Non-pigmented ciliary epithelial cell (primary cell): ENCODE measurements around the gene ZNF506.
"Not testable (repeated sequence)": the region's sequence is repeated elsewhere in the genome, so short reads cannot be mapped to it uniquely, and the experiment has no call there.

Experiments used
- DNase-seq: peaks from one replicate; pipeline ENCODE4 v3.0.0-alpha.2; 2010; ENCODE audit warnings: low read depth

The ZNF506 gene

GRCh38 chr19:19821366-19821951 lies at the start of gene ZNF506:
Gene ZNF506 (minus strand): TSS chr19:19821750. CDS start chr19:19821603, 147 bp downstream.
- DNase-seq: peak; percentile 90

DNA sequence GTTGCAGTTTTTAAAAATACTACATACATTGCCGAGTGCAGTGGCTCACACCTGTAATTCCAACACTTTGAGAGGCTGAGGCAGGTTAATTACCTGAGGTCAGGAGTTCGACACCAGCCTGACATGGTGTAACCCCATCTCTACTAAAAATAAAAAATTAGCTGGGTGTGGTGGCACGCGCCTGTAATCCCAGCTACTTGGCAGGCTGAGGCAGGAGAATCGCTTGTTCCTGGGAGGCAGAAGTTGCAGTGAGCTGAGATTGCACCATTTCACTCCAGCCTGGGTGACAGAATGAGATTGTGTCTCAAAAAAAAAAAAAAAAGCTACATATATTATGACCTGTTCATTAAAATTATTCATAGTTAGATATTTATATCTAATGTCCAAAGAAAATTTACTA lies 48.5 kb upstream of the ZNF506 start:
- not testable (repeated sequence) for DNase-seq

GRCh38 chr19:19866611-19867248 lies 45.2 kb upstream of the ZNF506 start:
- no peak for DNase-seq

- peak; percentile 70 for DNase-seq
These were observed 44.4 kb upstream of the ZNF506 start, which contains the start of gene ZNF253 for GRCh38 chr19:19865750-19866610. Gene ZNF253 (plus strand): TSS chr19:19865882. CDS start chr19:19865997, 115 bp downstream.

DNA sequence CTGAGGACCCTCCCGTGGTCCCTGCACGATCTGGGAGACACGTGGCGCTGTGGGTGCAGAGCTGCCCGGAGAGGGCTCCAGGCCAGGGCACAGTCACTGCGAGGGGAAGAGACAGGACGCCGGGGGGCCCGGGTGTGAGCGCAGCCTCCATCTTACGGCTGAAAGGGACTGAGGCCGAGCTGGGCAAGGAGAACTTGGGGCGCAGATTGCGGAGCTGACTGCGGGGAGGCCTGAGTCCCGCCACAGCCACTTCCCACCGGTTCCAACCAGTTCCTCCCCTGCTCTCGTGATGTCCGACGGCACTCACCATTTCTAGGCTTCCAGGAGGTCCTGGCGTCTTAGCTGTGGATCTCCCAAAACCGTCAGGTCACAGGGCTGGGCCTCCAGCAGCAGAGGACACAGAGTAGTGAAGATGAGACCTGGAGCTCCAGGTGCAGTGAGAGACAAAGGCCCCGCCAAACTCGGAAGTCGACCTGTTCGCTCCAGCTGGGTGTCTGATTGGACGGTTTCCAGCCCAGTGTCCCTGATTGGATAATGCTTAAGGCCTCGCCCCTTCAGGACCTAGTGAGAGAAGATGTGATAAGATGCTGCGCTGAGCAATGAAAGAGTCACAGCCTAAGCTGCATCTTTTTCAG lies 39.3 kb upstream of the ZNF506 start:
- DNase-seq: no peak

DNA sequence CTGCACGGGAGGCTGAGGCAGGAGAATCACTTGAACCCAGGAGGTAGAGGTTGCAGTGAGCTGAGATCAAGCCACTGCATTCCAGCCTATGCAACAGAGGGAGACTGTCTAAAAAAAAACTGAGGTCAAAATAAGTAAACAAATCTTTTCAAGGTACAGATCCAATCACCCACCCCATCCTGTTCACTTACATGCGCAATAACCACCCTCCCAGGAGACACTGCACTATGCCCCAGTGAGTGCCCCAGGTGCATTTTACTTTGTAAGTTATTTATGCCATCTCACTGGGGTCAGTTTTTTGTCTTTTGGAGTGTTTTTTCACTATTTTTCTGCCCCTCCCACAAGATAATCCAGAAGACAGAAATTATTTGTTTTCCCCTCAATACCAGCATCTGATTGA lies 37.2 kb upstream of the ZNF506 start:
- no peak for DNase-seq

DNA sequence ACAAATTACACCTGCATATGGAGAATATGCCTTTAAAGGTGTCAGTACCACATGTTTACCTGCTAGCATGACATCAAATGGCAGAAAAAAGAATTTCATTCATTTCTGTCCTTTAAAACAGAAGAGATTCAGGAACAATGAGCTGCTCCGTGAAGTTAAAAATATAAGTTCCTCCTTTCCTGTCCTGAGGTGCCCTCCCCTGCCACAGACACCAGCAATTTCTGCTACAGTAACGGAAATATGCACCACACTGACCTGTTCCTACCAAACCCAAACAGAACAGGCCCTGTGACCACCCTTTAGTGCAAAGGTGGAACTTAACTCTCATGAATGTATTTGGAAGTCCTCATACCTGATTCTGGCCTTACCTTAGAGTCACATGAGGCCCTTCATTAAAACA lies 30.2 kb upstream of the ZNF506 start:
- DNase-seq: not testable (repeated sequence)

DNA sequence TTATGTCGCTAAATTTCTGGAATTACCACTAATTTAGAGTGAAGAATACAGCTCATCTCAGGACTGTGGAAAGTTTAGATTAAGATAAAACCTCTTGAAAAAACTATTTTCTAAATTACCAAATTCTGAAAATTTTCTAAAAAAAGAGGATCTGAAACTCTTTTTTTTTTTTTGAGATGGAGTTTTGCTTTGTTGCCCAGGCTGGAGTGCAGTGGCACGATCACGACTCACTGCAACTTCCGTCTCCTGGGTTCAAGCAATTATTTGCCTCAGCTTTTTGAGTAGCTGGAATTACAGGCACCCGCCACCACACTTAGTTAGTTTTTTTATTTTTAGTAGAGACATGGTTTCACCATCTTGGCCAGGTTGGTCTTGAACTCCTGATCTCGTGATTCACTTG lies 27.5 kb upstream of the ZNF506 start:
- DNase-seq: no peak

GRCh38 chr19:19847781-19848180 lies 26.2 kb upstream of the ZNF506 start:
- no peak for DNase-seq

DNA sequence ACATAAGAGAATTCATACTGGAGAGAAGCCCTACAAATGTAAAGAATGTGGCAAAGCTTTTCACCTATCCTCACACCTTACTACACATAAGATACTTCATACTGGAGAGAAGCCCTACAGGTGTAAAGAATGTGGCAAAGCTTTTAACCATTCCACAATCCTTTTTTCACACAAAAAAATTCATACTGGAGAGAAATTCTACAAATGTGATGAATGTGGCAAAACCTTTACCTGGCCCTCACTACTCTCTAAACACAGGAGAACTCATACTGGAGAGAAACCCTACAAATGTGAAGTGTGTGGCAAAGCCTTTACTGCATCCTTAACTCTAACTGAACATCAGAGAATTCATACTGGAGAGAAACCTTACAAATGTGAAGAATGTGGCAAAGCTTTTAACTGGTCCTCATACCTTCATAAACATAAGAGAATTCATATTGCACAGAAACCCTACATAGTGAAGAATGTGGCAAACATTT lies 14.0 kb upstream of the ZNF506 start:
- no peak for DNase-seq

GRCh38 chr19:19826875-19827274 lies 5.3 kb upstream of the ZNF506 start:
- DNase-seq: no peak

DNA sequence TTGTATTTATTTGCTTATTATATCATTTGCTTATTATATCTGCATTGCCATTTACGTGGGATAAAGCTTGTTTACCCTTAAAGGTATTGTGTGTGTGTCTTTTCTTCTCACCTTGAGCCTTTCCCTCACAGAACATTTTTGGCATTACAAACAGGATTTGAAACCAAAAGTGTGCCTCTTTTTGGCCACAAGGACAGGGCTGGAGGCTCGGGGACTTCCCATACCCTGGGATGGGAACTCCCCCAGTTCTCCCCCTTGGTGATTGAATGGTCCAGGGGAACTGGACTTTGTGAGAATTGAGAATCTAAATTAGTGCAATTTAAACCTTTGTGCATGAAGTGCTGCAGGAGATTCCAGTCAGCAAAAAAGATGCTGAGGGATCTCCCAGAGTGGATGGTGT lies 2.4 kb upstream of the ZNF506 start:
- no peak for DNase-seq

GRCh38 chr19:19821976-19822375 lies 426 bp upstream of the ZNF506 start:
- not testable (repeated sequence) for DNase-seq

GRCh38 chr19:19820774-19821320 lies 703 bp downstream of the ZNF506 start:
- no peak for DNase-seq

DNA sequence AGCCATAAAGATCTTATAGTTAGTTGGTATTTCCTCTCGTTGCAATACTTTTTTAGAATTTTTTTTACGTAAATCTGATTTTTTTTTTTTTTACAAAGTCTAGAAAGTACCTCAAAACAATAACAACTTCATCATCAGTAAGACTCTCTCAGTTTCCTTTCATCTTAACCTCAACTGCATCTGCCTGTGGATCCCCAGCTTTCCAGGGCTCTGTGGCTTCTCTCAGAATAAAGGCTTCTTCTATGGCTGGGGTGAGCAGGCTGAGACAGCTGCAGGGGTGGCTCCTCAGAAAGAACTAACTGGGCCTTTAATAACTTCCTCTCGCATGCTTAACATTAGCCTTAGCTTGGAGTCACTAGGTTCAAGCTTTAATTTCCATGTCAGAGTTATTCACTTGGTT lies 4.2 kb downstream of the ZNF506 start:
- no peak for DNase-seq

DNA sequence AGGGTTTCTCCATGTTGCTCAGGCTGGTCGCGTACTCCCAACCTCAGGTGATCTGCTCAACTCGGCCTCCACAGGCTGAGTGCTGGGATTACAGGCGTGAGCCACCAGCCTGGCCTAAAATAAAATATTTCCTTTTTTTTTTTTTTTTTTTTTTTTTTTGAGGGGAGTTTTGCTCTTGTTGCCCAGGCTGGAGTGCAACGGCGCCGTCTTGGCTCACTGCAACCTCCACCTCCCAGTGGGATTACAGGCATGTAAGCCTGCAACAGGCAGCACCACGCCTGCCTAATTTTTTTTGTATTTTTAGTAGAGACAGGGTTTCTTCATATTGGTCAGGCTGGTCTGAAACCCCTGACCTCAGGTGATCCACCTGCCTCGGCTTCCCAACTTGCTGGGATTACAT lies 4.9 kb downstream of the ZNF506 start:
- no peak for DNase-seq

GRCh38 chr19:19811999-19812398 lies 9.6 kb downstream of the ZNF506 start:
- not testable (repeated sequence) for DNase-seq

DNA sequence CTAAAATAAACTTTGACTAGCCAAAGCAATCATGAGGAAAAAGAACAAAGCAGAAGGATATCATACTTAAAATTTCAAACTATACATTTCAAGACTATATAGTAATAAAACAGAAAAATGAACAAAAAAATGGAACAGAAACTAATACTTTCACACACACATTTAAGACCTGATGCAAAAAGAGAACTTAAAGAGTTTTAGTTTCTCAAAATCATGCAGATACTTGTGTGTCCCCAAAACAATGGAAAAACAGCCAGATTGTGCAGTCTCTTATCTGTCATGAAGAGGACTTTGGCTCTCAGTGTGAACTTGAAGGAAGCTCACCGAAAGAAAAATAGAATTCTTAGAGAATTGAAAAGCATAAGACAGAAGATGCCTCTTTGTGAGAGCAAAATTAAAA lies 16.1 kb downstream of the ZNF506 start:
- no peak for DNase-seq

DNA sequence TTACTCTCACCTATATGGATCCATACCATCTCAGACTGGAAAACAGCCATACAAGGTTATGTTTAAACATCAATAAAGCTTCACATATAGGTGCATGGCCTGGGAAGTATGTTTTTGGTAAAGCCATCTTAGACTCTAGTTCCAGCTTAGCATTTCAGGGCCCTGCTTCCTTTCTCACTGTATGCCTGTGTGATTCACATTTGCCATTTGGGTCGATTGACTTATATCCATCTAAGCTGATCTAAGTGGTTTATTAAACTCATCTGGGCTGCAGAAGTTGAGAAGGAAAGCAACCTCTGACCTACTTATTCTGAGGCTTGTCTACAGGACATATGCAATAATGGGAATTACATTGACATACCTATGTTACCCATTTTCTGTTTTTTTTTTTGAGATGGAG lies 33.5 kb downstream of the ZNF506 start:
- no peak for DNase-seq

- not testable (repeated sequence) for DNase-seq
These were observed 36.1 kb downstream of the ZNF506 start for GRCh38 chr19:19785476-19785875.

GRCh38 chr19:19782783-19783182 lies 38.8 kb downstream of the ZNF506 start:
- no peak for DNase-seq

DNA sequence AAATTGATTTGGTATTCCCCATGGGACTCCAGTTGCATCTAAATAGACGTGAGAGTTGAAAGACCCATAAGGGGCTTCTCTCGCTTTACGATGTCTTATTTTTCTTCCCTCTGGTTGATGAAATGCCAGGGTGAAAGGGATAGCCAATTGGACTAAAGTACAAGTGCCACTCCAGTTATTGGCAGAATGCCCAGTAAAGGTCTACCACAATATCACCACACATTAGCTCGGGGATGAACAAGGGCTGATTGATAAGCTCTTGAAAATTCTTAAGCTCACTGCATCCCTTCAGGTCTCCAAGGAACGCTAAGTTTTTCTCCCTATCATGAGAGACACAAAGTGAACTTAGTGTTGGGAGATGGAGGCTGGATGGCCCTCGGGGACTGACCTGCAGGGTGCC lies 39.8 kb downstream of the ZNF506 start:
- not testable (repeated sequence) for DNase-seq
